OCI-LY3 (cell line): Measurements from ENCODE around the gene CFAP54.

Experiments
- CTCF ChIP-seq: fragments of 200-600, 300-600 bp; sonication (generic); IDR thresholded peaks from 2 replicates; pipeline ENCODE4 v1.5.1; 2014; ENCODE audit warnings: antibody characterized with exemption, low read length, low read depth
- EZH2phosphoT487 ChIP-seq: fragments of 200-600 bp; shearing (Covaris generic); IDR thresholded peaks from 2 replicates; pipeline ENCODE4 v1.6.1; 2018; ENCODE audit warnings: antibody characterized with exemption, mixed run types, low read depth

- TF ChIP-seq CTCF (no peak), EZH2phosphoT487 (no peak)
These were observed 11.4 kb upstream of the CFAP54 start for GRCh38 chr12:96478011-96478410.
